K562 (cell line): ENCODE data around the gene NUDT22.

ENCODE experiments used
- AFF1 ChIP-seq, 2 experiments: fragments of 450-650 bp; IDR thresholded peaks; 2 replicates each; pipeline ENCODE4 v1.6.1; 2018; ENCODE audit warnings: mild to moderate bottlenecking in 2 of 2, low read depth in 1 of 2; ENCODE audit not compliant: partially characterized antibody in 2 of 2
- C11orf30 ChIP-seq: fragments of 450-650 bp; IDR thresholded peaks from 2 replicates; pipeline ENCODE4 v1.6.1; 2016; ENCODE audit warnings: low read depth, mild to moderate bottlenecking
- E2F8 ChIP-seq: fragments of 450-650 bp; IDR thresholded peaks from 2 replicates; pipeline ENCODE4 v1.7.1; 2018; ENCODE audit warnings: mild to moderate bottlenecking, low read depth; ENCODE audit not compliant: partially characterized antibody
- POLR2AphosphoS5 ChIP-seq: IDR thresholded peaks from 2 replicates; pipeline ENCODE4 v1.6.1; 2011; ENCODE audit warnings: mild to moderate bottlenecking, low read depth, low read length, moderate library complexity; ENCODE audit not compliant: control insufficient read depth, insufficient read depth
- TCF7L2 ChIP-seq: fragments of 150-350 bp; IDR thresholded peaks from 2 replicates; pipeline ENCODE4 v1.6.1; 2016; ENCODE audit warnings: low read depth, mild to moderate bottlenecking, low read length, moderate library complexity
- ZNF23 ChIP-seq: fragments of 250-450 bp; sonication (Bioruptor Pico); IDR thresholded peaks from 2 replicates; pipeline ENCODE4 v1.4.0; 2020; ENCODE audit warnings: mild to moderate bottlenecking

GRCh38 chr11:64222651-64223000 lies 3.4 kb upstream of the NUDT22 start:
- no peak for TF ChIP-seq C11orf30
- TF ChIP-seq ZNF23: no peak
- TF ChIP-seq TCF7L2: no peak
- TF ChIP-seq AFF1 (IDR thresholded peaks at IDR 0.05; ENCODE audit: low read depth in 1 of 2, partially characterized antibody in 2 of 2): no peak
- no peak; the same call in 1 of the 2 replicates for TF ChIP-seq POLR2AphosphoS5
- TF ChIP-seq E2F8: no peak
